H1 (cell line): ENCODE measurements around the gene ANKRD65. TPM values are rescaled to one million over a fixed set of nuclear protein-coding genes. Genes with fewer than 3 reads are reported as not detected.

ENCODE experiments used
- CBX8 ChIP-seq: fragments of 300-800, 300-1000 bp; sonication (generic); IDR thresholded peaks from 2 replicates; pipeline ENCODE4 v1.7.1; 2016; ENCODE audit warnings: low read depth, low read length, borderline replicate concordance
- POU5F1 ChIP-seq: IDR thresholded peaks from 2 replicates; pipeline ENCODE4 v1.6.1; 2011; ENCODE audit warnings: low read depth, mild to moderate bottlenecking, low read length, moderate library complexity
- polyA plus RNA-seq, 7 experiments: library from polyadenylated mRNA; depleted of rRNA in 3 of 7; stranded (reverse) in 5 of 7; unstranded in 2 of 7; fragments of >200 nt in 5 of 7; fragments of 200-250 nt in 2 of 7; gene quantifications; 1 replicate in 5 of 7; 2 replicates in 1 of 7; 4 replicates in 1 of 7; pipeline versions ENCODE4 v1.2.1 to v1.2.3, GENCODE V29; 2011 to 2013; ENCODE audit warnings: missing spikeins in 2 of 7, mixed read lengths in 2 of 7
- total RNA-seq: library from RNA; stranded (reverse); fragmentation: NEBNext Ultra II Directional; extraction: Animal tissue kit (Norgen Biotek cat#: 25700); gene quantifications from 2 replicates; pipeline ENCODE4 v1.2.1, GENCODE V29; 2021
- TF ChIP-seq, protein P1 (sequence below): IDR thresholded peaks from 2 replicates; pipeline ENCODE4 v1.6.1; 2012; ENCODE audit warnings: low read length, inconsistent platforms

The ANKRD65 gene
- total and polyA plus RNA-seq, 2 of the 8 experiments (the other 6 are each of a cell fraction or from before 2014, with no cell fraction given) = 1.8 to 2.0 TPM

DNA sequence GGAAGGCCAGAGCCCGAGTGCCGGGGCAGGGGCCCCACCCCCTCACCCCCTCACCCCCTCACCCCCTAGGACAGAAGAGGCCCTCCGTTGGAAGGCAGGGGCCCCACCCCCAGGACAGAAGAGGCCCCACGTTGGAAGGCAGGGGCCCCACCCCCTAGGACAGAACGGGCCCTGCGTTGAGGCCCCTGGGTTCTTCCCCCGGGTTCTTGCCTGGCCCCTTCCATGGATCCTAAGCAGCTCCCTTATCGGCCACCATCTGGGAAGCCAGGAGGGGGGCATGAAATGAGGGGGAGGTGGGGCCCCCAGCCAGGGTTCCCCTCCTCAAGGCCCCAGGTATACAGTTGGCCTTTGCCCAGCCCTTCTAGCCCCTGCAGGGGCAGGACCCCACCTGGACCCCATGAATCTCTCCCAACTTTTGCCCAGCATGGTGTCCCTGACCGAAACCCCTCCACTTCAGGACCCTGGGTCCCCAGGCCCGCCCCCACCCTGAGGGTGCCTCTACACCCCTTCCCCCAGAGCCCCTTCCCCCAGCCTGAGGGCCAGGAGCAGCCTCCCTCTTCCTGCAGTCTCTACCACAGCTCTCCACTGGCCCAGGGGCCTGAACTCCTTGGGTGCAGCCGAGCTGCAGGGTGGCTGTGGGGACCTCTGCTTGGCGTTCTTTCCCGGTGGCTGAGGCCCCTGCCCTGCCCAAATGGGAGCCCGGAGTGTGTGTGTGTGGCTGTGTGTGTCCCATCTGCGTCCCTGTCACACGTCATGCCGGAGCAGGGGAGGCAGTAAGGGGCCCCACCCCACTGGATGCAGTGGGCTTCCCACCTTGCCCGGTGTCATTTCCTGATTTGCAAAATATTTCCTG is 10.1 kb upstream of the ANKRD65 start (continued):
- TF ChIP-seq, protein P1, sequence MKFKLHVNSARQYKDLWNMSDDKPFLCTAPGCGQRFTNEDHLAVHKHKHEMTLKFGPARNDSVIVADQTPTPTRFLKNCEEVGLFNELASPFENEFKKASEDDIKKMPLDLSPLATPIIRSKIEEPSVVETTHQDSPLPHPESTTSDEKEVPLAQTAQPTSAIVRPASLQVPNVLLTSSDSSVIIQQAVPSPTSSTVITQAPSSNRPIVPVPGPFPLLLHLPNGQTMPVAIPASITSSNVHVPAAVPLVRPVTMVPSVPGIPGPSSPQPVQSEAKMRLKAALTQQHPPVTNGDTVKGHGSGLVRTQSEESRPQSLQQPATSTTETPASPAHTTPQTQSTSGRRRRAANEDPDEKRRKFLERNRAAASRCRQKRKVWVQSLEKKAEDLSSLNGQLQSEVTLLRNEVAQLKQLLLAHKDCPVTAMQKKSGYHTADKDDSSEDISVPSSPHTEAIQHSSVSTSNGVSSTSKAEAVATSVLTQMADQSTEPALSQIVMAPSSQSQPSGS = no peak
- no peak for TF ChIP-seq POU5F1
- TF ChIP-seq CBX8 = no peak
